PFSK-1 (cell line): ENCODE results near the gene GPR179.

Experiments
- POLR2AphosphoS5 ChIP-seq: IDR thresholded peaks from 2 replicates; pipeline ENCODE4 v1.6.1; 2012; ENCODE audit warnings: low read depth, mild to moderate bottlenecking, control low read depth, low read length, moderate library complexity
- TF ChIP-seq, protein P1 (sequence below), 2 experiments: IDR thresholded peaks; 2 replicates each; pipeline versions ENCODE4 v1.6.1 to v1.8.0; 2011 to 2012; ENCODE audit warnings: low read depth in 2 of 2, low read length in 2 of 2, control low read depth in 1 of 2, inconsistent platforms in 1 of 2, mild to moderate bottlenecking in 1 of 2, moderate library complexity in 1 of 2; ENCODE audit not compliant: insufficient read depth in 1 of 2

DNA sequence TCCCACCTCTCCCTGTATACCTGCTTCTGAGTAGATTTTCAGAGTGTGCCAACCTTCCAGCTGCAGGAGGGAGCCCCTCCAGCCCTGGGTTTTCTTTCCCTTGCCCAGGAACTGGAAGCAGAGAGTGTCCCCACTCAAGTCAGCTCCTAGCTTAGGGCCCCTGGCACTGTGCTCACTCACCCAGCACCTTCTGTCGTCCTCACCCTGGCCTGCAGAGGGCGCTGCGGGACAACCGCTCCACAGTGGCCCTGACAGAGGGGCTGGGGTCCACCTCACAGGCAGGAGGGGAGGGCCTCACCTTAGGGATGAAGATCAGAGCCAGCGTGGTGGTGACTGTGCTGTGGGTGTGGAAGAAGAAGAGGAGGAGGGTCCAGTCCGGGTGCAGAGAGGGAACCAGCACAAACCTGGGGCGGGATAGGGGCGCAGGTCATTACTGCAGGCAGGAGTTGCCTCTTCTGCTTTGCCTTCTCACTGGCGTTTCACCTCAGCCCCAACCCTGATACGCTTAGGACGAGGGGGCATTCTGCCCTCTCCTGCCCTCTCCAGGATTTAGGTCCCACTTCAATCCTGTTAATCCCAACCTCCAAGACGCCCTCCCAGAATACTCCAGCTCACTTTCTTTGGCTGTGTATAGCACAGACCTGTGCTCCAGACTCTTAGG is 10.0 kb downstream of the GPR179 start:
- TF ChIP-seq, protein P1, sequence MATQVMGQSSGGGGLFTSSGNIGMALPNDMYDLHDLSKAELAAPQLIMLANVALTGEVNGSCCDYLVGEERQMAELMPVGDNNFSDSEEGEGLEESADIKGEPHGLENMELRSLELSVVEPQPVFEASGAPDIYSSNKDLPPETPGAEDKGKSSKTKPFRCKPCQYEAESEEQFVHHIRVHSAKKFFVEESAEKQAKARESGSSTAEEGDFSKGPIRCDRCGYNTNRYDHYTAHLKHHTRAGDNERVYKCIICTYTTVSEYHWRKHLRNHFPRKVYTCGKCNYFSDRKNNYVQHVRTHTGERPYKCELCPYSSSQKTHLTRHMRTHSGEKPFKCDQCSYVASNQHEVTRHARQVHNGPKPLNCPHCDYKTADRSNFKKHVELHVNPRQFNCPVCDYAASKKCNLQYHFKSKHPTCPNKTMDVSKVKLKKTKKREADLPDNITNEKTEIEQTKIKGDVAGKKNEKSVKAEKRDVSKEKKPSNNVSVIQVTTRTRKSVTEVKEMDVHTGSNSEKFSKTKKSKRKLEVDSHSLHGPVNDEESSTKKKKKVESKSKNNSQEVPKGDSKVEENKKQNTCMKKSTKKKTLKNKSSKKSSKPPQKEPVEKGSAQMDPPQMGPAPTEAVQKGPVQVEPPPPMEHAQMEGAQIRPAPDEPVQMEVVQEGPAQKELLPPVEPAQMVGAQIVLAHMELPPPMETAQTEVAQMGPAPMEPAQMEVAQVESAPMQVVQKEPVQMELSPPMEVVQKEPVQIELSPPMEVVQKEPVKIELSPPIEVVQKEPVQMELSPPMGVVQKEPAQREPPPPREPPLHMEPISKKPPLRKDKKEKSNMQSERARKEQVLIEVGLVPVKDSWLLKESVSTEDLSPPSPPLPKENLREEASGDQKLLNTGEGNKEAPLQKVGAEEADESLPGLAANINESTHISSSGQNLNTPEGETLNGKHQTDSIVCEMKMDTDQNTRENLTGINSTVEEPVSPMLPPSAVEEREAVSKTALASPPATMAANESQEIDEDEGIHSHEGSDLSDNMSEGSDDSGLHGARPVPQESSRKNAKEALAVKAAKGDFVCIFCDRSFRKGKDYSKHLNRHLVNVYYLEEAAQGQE (IDR thresholded peaks at IDR 0.05; ENCODE audit: insufficient read depth in 1 of 2, low read depth in 2 of 2, low read length in 2 of 2): no peak
- TF ChIP-seq POLR2AphosphoS5: no peak
